ENCODE results near the gene SEMA6C. TPM values are rescaled to one million over a fixed set of nuclear protein-coding genes. Genes with fewer than 3 reads are reported as not detected.

SEMA6C gene
- total RNA-seq, 2 experiments from 2014 or later: 1.9 to 2.5 TPM

Other genes starting within 250 kb of the SEMA6C start
- gene SETDB1, start 220.3 kb downstream of the SEMA6C start, total RNA-seq: 10 to 100 TPM; 44.0 to 44.2 TPM
- 100 to 1,000 TPM; 210 to 218 TPM for gene CERS2, start 171.8 kb downstream of the SEMA6C start, total RNA-seq
- gene ANXA9, start 164.3 kb downstream of the SEMA6C start, total RNA-seq: under 1 TPM; 0.10 to 0.15 TPM
- gene MINDY1, start 139.7 kb downstream of the SEMA6C start, total RNA-seq: 1 to 10 TPM; 4.8 to 5.7 TPM
- gene PRUNE1, start 138.2 kb downstream of the SEMA6C start, total RNA-seq: 10 to 100 TPM; 14.5 to 14.9 TPM
- 1 to 10 TPM in 1 of 2 experiments, under 1 TPM in 1; 0.90 to 1.5 TPM for gene BNIPL, start 110.0 kb downstream of the SEMA6C start, total RNA-seq
- gene C1orf56, start 98.9 kb downstream of the SEMA6C start, total RNA-seq: 1 to 10 TPM; 1.7 to 1.8 TPM
- gene CDC42SE1, start 87.0 kb downstream of the SEMA6C start, total RNA-seq: 100 to 1,000 TPM; 177 to 178 TPM
- gene MLLT11, start 86.2 kb downstream of the SEMA6C start, total RNA-seq: 1 to 10 TPM; 4.0 to 4.4 TPM
- gene GABPB2, start 75.9 kb downstream of the SEMA6C start, total RNA-seq: 10 to 100 TPM; 15.7 to 17.4 TPM
- 10 to 100 TPM; 25.7 to 26.6 TPM for gene TNFAIP8L2, start 10.0 kb upstream of the SEMA6C start, total RNA-seq
- 1 to 10 TPM; 4.3 to 4.7 TPM for gene LYSMD1, start 19.3 kb upstream of the SEMA6C start, total RNA-seq
- gene SCNM1, start 19.5 kb upstream of the SEMA6C start, total RNA-seq: 10 to 100 TPM; 83.4 to 87.2 TPM
- 1 to 10 TPM in 1 of 2 experiments, under 1 TPM in 1; 0.78 to 2.1 TPM for gene TMOD4, start 29.4 kb upstream of the SEMA6C start, total RNA-seq
- 10 to 100 TPM; 73.5 to 80.3 TPM for gene VPS72, start 43.6 kb upstream of the SEMA6C start, total RNA-seq
- 10 to 100 TPM; 74.7 to 78.6 TPM for gene PIP5K1A, start 51.9 kb upstream of the SEMA6C start, total RNA-seq
- gene PSMD4, start 108.1 kb upstream of the SEMA6C start, total RNA-seq: 100 to 1,000 TPM; 239 to 258 TPM
- 10 to 100 TPM; 21.6 to 22.2 TPM for gene ZNF687, start 135.7 kb upstream of the SEMA6C start, total RNA-seq
- 10 to 100 TPM; 51.6 to 57.4 TPM for gene PI4KB, start 180.8 kb upstream of the SEMA6C start, total RNA-seq
- gene RFX5, start 200.6 kb upstream of the SEMA6C start, total RNA-seq: 10 to 100 TPM; 65.5 to 73.3 TPM
- not detected for gene SELENBP1, start 226.1 kb upstream of the SEMA6C start, total RNA-seq